AG09309 (cell line): Measurements from ENCODE around the gene GNAQ.

Experiments used
- DNase-seq: peaks from one replicate; pipeline ENCODE4 v3.0.0-alpha.2; 2010; ENCODE audit warnings: low read depth
- H3K4me3 ChIP-seq: 2 replicates; pipeline ENCODE4 v1.5.1; 2011; ENCODE audit warnings: mild to moderate bottlenecking, low read depth, low read length, moderate library complexity; ENCODE audit not compliant: control insufficient read depth
- TF ChIP-seq, protein P1 (sequence below): IDR thresholded peaks from 2 replicates; pipeline ENCODE4 v1.5.1; 2011; ENCODE audit warnings: mild to moderate bottlenecking, low read depth, low read length, inconsistent platforms; ENCODE audit not compliant: insufficient read depth, control insufficient read depth; ENCODE audit errors: missing control alignments

Gene GNAQ

DNA sequence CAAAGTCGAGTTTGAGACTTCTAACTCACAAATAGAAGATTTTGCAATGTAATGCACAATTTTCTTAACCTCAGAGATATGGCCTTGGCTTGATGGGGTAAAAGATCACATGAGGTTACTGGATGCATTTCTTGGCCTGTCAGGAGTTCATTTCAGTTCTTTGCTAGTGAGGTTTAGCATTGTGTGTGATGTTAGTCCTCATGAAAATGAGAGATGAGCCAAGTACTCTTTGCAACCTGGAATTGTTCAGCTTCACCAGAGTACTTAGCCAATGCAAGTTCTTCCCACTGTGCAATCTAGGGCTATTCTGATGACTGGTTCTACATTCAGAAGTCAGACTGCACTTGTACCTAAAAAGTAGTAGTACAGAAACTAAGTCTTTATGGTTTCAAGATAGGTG lies 24.9 kb downstream of the GNAQ start:
- no peak overlapping the region for H3K4me3 ChIP-seq
- TF ChIP-seq, protein P1, sequence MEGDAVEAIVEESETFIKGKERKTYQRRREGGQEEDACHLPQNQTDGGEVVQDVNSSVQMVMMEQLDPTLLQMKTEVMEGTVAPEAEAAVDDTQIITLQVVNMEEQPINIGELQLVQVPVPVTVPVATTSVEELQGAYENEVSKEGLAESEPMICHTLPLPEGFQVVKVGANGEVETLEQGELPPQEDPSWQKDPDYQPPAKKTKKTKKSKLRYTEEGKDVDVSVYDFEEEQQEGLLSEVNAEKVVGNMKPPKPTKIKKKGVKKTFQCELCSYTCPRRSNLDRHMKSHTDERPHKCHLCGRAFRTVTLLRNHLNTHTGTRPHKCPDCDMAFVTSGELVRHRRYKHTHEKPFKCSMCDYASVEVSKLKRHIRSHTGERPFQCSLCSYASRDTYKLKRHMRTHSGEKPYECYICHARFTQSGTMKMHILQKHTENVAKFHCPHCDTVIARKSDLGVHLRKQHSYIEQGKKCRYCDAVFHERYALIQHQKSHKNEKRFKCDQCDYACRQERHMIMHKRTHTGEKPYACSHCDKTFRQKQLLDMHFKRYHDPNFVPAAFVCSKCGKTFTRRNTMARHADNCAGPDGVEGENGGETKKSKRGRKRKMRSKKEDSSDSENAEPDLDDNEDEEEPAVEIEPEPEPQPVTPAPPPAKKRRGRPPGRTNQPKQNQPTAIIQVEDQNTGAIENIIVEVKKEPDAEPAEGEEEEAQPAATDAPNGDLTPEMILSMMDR, result no peak
- no peak for DNase-seq

DNA sequence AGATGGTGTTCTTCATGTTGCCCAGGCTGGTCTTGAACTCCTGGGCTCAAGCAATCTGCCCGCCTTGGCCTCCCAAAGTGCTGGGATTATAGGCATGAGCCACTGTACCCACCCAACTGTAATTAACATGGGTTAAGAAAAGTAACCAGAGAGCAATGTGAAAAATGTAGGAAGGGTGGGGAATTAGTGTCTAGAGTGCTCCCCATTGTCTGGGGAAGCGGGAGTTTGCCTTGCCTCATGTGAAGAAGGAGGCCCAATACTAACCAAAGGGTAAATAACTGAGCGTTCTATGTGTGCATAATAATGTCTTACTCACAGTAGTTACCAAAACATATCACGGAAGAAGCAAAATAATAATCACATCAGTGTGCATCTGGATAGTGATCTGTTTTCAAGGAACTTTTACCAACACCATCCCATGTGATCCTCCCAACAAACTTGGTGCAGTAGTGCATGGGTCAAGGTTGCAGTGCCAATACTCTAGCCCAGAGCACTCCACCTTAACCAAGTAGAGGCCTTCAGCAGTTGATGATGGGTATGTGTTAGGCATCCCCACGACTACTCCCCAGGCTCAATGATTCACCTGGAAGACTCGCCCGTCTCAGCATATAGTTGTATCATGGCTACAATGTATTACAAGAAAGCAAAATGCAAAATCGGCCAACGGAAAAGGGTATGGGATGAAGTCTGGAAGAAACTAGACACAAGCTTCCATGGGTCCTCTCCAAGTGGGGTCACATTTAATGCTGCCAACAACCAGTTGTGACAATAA lies 26.2 kb downstream of the GNAQ start:
- TF ChIP-seq, protein P1, result no peak
- DNase-seq, result no peak
- H3K4me3 ChIP-seq, result no peak overlapping the region

DNA sequence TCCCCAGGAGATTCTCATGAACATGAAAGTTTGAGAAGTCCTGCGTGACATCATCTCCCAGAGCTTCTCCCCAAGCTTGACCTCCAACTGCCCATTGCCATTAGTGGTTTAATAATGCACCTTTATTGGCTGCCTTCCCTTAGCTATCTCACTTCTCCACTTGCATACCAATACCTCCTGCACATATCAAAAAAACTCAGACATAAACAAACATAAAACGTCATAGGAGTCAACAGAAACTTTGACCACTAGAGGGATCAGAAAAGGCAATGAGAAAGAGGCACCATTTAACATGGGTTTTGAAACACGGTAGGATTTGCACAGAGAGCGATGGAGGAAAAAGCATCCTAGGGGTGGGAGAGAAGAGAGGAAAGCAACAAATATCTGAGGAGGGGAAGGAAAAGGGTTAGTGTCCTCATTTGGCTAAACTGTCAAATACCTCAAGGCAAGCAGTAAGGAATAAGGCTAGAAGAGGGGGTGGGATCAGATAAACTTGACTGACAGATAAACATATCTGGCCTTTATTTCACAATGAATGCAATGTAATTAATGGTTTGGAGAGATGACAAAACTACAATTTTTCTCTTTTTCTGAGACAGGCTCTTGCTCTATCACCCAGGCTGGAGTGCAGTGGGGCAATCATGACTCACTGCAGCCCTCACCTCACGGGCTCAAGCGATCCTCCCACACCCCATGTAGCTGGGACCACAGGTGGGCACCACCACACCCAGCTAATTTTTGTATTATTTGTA lies 27.0 kb downstream of the GNAQ start:
- TF ChIP-seq, protein P1, result peak; percentile 2
- no peak for DNase-seq
- H3K4me3 ChIP-seq, result no peak overlapping the region

DNA sequence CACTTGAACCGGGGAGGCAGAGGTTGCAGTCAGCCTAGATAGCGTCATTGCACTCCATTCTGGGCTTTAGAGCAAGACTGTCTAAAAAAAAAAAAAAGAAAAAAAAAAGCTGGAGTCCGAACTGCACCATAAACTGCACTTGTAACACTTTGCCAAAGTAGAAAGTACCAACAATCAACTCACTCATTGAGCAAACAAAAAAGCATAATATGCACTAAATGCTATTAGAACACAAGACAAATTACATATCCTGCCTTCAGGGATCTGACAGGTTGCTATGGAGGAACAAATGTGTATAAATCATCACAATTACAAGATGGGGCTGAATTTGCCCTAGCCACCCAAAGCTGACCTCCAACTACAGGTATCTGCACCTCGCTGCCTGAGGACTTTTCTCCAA lies 27.9 kb downstream of the GNAQ start:
- H3K4me3 ChIP-seq, result no peak overlapping the region
- DNase-seq, result no peak
- TF ChIP-seq, protein P1, result no peak

DNA sequence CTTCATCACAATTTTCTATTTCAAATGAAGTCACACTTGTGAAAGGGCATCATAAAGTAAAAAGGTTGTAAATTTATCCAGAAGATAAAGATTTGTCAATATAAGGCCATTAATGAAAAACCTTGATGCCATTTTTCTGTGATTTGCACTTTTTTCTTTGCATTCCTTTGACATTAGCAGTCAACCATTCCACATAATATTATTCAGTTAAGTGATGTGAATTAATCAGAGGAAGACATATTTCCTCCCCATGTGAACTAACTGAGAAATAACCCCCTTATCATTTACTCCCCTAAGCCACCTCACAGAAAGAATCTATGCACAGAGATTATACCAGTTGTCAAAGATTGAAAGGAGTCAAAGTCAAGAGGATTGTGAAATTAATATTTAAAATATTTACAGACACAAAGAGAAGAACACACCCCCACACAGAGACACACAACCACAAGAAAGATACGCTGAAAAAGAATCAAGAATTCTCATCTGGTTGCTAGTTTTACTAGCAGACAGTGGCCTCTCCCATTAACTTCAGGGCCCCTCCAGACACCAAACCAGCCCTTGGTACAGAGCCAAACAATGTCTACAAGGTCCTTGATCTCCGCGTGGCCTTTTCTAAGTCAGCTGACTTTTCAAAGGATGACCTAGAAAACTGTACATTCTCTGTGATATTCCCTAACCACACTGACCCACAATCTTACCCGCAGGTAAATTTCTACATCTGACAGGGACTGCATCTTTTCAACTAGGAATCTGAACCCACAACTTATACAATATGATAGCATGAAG lies 29.5 kb downstream of the GNAQ start:
- TF ChIP-seq, protein P1, result no peak

DNA sequence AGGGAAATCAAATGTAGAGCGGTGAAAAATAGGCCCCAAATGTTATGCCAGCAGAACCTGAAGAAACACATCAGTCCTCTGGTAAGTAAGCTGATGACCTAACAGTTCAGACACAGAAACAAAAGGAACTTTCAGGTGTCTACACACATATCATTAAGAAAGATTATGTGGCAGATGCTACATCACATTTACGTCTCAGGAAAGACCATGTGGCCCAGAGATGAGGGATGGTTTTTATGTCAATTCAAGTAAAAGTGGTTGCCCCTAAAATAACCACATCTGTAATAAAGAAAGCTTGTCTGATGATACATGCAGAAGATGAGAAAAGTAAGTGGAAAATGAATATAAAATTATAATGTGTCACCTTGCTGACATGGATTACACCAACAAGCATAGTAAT lies 31.4 kb downstream of the GNAQ start:
- TF ChIP-seq, protein P1, result no peak
- no peak overlapping the region for H3K4me3 ChIP-seq
- DNase-seq, result no peak

More for the DNA sequence above, 29.5 kb downstream of the GNAQ start:
- DNase-seq, result no peak
- no peak overlapping the region for H3K4me3 ChIP-seq
